Measurements from ENCODE around the gene FSIP1. TPM values are rescaled to one million over a fixed set of nuclear protein-coding genes. Genes with fewer than 3 reads are reported as not detected.
A peak's percentile ranks its signal among the peaks of the same experiment; 100 is the strongest.

The FSIP1 gene
- total and polyA plus RNA-seq, 3 experiments from 2014 or later = 0.38 to 1.3 (median 0.63) TPM

- H3K4me1 ChIP-seq (ENCODE audit: insufficient read depth, low read length) = no peaks in the 10 kb centered on the region
- H3K36me3 ChIP-seq (ENCODE audit: insufficient read depth, low read length) = no peaks in the 10 kb centered on the region
- no peak overlapping the region for H3K27ac Mint-ChIP-seq
- H3K4me3 Mint-ChIP-seq = no peak overlapping the region
- H3K27ac ChIP-seq (ENCODE audit: low read depth, low read length) = no peak overlapping the region
- DNase-seq = no peak
- no peaks in the 10 kb centered on the region for H3K36me3 Mint-ChIP-seq
- ChIA-PET POLR2A (no interaction called here), CTCF (interaction anchor here (0.9 kb wide), 1 partner anchor 16 kb away, joined by 3 read pairs; no protein-coding TSS in a partner anchor)
- H3K4me3 ChIP-seq (ENCODE audit: low read length) = no peak overlapping the region
- no peaks in the 10 kb centered on the region for H3K27me3 ChIP-seq (ENCODE audit: insufficient read depth, low read length, poor library complexity, severe bottlenecking)
- no peaks in the 10 kb centered on the region for H3K9me3 ChIP-seq (ENCODE audit: low read length)
- H3K27me3 Mint-ChIP-seq = peaks cover 4 to 13% of the 10 kb centered on the region in 2 donors
- H3K4me1 Mint-ChIP-seq = no peaks in the 10 kb centered on the region
- no peaks in the 10 kb centered on the region for H3K9me3 Mint-ChIP-seq
Measured at GRCh38 chr15:39741258-39741657, 41.4 kb downstream of the FSIP1 start.

DNA sequence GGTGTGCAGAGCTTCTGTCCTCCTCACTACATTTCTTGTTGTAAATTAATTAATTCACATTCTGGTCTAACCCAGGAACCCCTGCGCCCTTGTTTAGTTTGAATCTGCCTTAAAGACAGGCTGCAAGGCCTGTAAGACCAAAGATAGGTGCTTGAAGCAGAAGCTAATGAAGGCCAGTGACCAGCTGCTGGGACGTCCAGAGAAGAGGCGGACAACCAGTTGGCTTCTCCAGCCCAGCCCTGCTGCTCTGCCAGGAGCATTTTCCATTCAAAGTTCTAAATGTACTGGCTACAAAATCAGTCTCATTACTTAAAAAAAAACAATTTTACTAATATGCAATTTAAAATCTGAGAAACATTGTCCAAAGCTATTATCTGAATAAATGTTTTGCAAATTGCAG, 43.6 kb downstream of the FSIP1 start:
- Histone ChIP-seq H3K27me3 (ENCODE audit: insufficient read depth, low read length, poor library complexity, severe bottlenecking) (no peaks in the 10 kb centered on the region), H3K4me1 (ENCODE audit: insufficient read depth, low read length) (no peaks in the 10 kb centered on the region), H3K27ac (ENCODE audit: low read depth, low read length) (no peak overlapping the region), H3K4me3 (ENCODE audit: low read length) (no peak overlapping the region), H3K9me3 (ENCODE audit: low read length) (no peaks in the 10 kb centered on the region), H3K36me3 (ENCODE audit: insufficient read depth, low read length) (no peaks in the 10 kb centered on the region)
- ChIA-PET POLR2A (no interaction called here), CTCF (interaction anchor here (1.0 kb wide), 1 partner anchor 159 kb away, joined by 3 read pairs; no protein-coding TSS in a partner anchor)
- Mint-ChIP-seq H3K27me3 (peaks cover 0 to 3% of the 10 kb centered on the region in 2 donors), H3K36me3 (no peaks in the 10 kb centered on the region), H3K4me1 (no peaks in the 10 kb centered on the region), H3K9me3 (no peaks in the 10 kb centered on the region), H3K4me3 (no peak overlapping the region), H3K27ac (peak overlapping the region in 1 of 8 donors; percentile 22)
- no peak for DNase-seq

- H3K4me1 Mint-ChIP-seq = no peaks in the 10 kb centered on the region
Measured at GRCh38 chr15:39737196-39737550, 45.5 kb downstream of the FSIP1 start.

DNA sequence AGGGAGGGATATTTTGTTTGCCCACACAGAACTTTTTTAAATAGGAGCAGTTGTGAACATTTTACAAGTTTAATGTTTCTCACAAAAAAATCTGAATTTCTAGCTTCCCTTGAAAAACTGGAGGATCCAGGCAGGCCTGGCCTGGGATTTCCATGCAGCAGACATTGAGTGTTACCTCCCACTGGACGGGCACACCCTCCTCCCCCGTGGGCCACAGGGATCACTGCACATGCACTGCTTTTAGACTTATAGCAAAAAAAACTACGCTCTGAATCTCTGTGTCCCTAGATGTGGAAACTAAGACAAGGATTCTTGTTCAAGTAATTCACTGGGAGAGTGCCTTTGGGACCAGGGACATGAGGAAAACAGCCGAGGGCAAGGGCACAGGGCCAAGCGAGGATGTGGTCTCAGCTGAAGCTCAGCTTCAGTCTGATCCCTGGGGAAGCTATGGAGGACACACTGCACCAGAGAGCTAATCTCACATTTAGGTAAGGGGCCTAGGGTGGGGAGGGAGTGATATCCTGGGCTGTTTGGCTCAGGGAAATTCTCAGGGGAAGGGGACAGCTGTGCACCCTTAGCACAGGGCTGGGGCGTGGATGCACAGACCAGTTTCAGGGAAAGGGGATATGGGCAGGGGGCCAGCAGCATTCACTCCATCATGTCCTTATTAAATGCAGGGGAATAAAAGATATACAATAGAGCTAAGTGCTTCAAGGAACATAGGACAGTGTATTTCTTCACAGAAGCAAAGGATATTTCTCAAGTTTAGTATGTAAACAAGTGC, 46.0 kb downstream of the FSIP1 start:
- Mint-ChIP-seq H3K27ac (no peak overlapping the region), H3K4me1 (no peaks in the 10 kb centered on the region), H3K36me3 (peaks cover 0 to 1% (median 0%) of the 10 kb centered on the region in 3 donors), H3K4me3 (no peak overlapping the region), H3K9me3 (no peaks in the 10 kb centered on the region), H3K27me3 (peaks cover 0 to 2% of the 10 kb centered on the region in 2 donors)
- no peaks in the 10 kb centered on the region for H3K36me3 ChIP-seq (ENCODE audit: insufficient read depth, low read length)
- no peaks in the 10 kb centered on the region for H3K27me3 ChIP-seq (ENCODE audit: insufficient read depth, low read length, poor library complexity, severe bottlenecking)
- H3K4me3 ChIP-seq (ENCODE audit: low read length) = no peak overlapping the region
- DNase-seq = no peak
- H3K27ac ChIP-seq (ENCODE audit: low read depth, low read length) = no peak overlapping the region
- no peaks in the 10 kb centered on the region for H3K4me1 ChIP-seq (ENCODE audit: insufficient read depth, low read length)
- CTCF ChIA-PET = interaction anchor here (1.0 to 1.2 kb wide), 3 partner anchors 11 to 112 kb away, joined by 3 read pairs; no protein-coding TSS in a partner anchor
- H3K9me3 ChIP-seq (ENCODE audit: low read length) = no peaks in the 10 kb centered on the region
- POLR2A ChIA-PET = interaction anchor here (0.5 kb wide), 1 partner anchor 49 kb away, joined by 7 read pairs; no protein-coding TSS in a partner anchor

More at GRCh38 chr15:39737196-39737550, 45.5 kb downstream of the FSIP1 start:
- Histone ChIP-seq H3K27ac (ENCODE audit: low read depth, low read length) (no peak overlapping the region), H3K4me1 (ENCODE audit: insufficient read depth, low read length) (no peaks in the 10 kb centered on the region), H3K9me3 (ENCODE audit: low read length) (no peaks in the 10 kb centered on the region), H3K27me3 (ENCODE audit: insufficient read depth, low read length, poor library complexity, severe bottlenecking) (no peaks in the 10 kb centered on the region), H3K36me3 (ENCODE audit: insufficient read depth, low read length) (no peaks in the 10 kb centered on the region), H3K4me3 (ENCODE audit: low read length) (no peak overlapping the region)
- H3K9me3 Mint-ChIP-seq = no peaks in the 10 kb centered on the region
- H3K27ac Mint-ChIP-seq = no peak overlapping the region
- H3K27me3 Mint-ChIP-seq = peaks cover 0 to 2% of the 10 kb centered on the region in 2 donors
- H3K36me3 Mint-ChIP-seq = no peaks in the 10 kb centered on the region
- POLR2A ChIA-PET = no interaction called here
- CTCF ChIA-PET = interaction anchor here (1.2 kb wide), 1 partner anchor 20 kb away, joined by 3 read pairs; no protein-coding TSS in a partner anchor
- no peak overlapping the region for H3K4me3 Mint-ChIP-seq
- DNase-seq = no peak

- ChIA-PET CTCF (interaction anchor here (1.0 to 1.1 kb wide), 3 partner anchors 9 to 142 kb away, joined by 3 read pairs; no protein-coding TSS in a partner anchor), POLR2A (no interaction called here)
- Mint-ChIP-seq H3K27me3 (peaks cover 0 to 2% of the 10 kb centered on the region in 2 donors), H3K4me1 (no peaks in the 10 kb centered on the region), H3K4me3 (no peak overlapping the region), H3K27ac (no peak overlapping the region), H3K36me3 (peaks cover 0 to 4% (median 0%) of the 10 kb centered on the region in 3 donors), H3K9me3 (no peaks in the 10 kb centered on the region)
- DNase-seq = no peak
- H3K4me1 ChIP-seq (ENCODE audit: insufficient read depth, low read length) = no peaks in the 10 kb centered on the region
- no peaks in the 10 kb centered on the region for H3K27me3 ChIP-seq (ENCODE audit: insufficient read depth, low read length, poor library complexity, severe bottlenecking)
- no peak overlapping the region for H3K27ac ChIP-seq (ENCODE audit: low read depth, low read length)
- no peak overlapping the region for H3K4me3 ChIP-seq (ENCODE audit: low read length)
- H3K36me3 ChIP-seq (ENCODE audit: insufficient read depth, low read length) = no peaks in the 10 kb centered on the region
- no peaks in the 10 kb centered on the region for H3K9me3 ChIP-seq (ENCODE audit: low read length)
Measured at GRCh38 chr15:39735120-39735717, 47.4 kb downstream of the FSIP1 start.

DNA sequence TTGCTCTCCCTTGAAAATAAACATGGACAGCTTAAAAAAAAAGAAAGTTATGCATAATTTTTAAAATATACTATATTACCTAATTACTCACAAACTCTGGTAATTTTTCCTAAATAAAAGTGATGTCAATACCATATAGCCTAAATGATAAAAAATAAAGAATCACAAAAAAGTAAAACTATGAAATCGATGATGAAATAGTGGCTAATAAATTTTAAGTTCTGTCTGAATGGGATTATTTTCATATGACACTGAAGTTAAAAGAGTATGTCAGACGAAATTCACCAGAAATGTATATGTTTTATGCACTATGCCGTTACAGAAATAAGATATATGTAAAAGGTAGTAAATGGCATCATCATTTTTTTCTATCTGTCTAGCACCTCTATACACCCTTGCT, 51.4 kb downstream of the FSIP1 start:
- Histone ChIP-seq H3K27ac (ENCODE audit: low read depth, low read length) (no peak overlapping the region), H3K4me1 (ENCODE audit: insufficient read depth, low read length) (no peaks in the 10 kb centered on the region), H3K4me3 (ENCODE audit: low read length) (no peak overlapping the region), H3K9me3 (ENCODE audit: low read length) (no peaks in the 10 kb centered on the region), H3K27me3 (ENCODE audit: insufficient read depth, low read length, poor library complexity, severe bottlenecking) (no peaks in the 10 kb centered on the region), H3K36me3 (ENCODE audit: insufficient read depth, low read length) (no peaks in the 10 kb centered on the region)
- no peak overlapping the region for H3K4me3 Mint-ChIP-seq
- ChIA-PET POLR2A (interaction anchor here (0.7 kb wide), 1 partner anchor 110 kb away, joined by 3 read pairs; no protein-coding TSS in a partner anchor), CTCF (no interaction called here)
- H3K36me3 Mint-ChIP-seq = peaks cover 0 to 10% (median 5%) of the 10 kb centered on the region in 3 donors
- no peak for DNase-seq
- peaks cover 0 to 4% (median 0%) of the 10 kb centered on the region in 5 donors for H3K9me3 Mint-ChIP-seq
- peaks cover 0 to 9% of the 10 kb centered on the region in 2 donors for H3K27me3 Mint-ChIP-seq
- H3K4me1 Mint-ChIP-seq = no peaks in the 10 kb centered on the region
- H3K27ac Mint-ChIP-seq = no peak overlapping the region

GRCh38 chr15:39730552-39730951, 52.1 kb downstream of the FSIP1 start:
- H3K9me3 Mint-ChIP-seq = peaks cover 0 to 4% (median 0%) of the 10 kb centered on the region in 5 donors
- H3K4me3 Mint-ChIP-seq = no peak overlapping the region
- no peaks in the 10 kb centered on the region for H3K27me3 ChIP-seq (ENCODE audit: insufficient read depth, low read length, poor library complexity, severe bottlenecking)
- ChIA-PET CTCF (no interaction called here), POLR2A (interaction anchor here (0.7 kb wide), 1 partner anchor 110 kb away, joined by 3 read pairs; no protein-coding TSS in a partner anchor)
- H3K36me3 Mint-ChIP-seq = peaks cover 0 to 10% (median 5%) of the 10 kb centered on the region in 3 donors
- no peaks in the 10 kb centered on the region for H3K4me1 Mint-ChIP-seq
- H3K27ac ChIP-seq (ENCODE audit: low read depth, low read length) = no peak overlapping the region
- no peaks in the 10 kb centered on the region for H3K9me3 ChIP-seq (ENCODE audit: low read length)
- H3K27me3 Mint-ChIP-seq = peaks cover 0 to 9% of the 10 kb centered on the region in 2 donors
- no peak overlapping the region for H3K27ac Mint-ChIP-seq
- H3K4me1 ChIP-seq (ENCODE audit: insufficient read depth, low read length) = no peaks in the 10 kb centered on the region
- no peak overlapping the region for H3K4me3 ChIP-seq (ENCODE audit: low read length)
- H3K36me3 ChIP-seq (ENCODE audit: insufficient read depth, low read length) = no peaks in the 10 kb centered on the region
- no peak for DNase-seq

GRCh38 chr15:39729500-39729899, 53.1 kb downstream of the FSIP1 start:
- Mint-ChIP-seq H3K36me3 (peaks cover 0 to 10% (median 5%) of the 10 kb centered on the region in 3 donors), H3K4me3 (peak overlapping the region in 1 of 7 donors; percentile 54), H3K27me3 (peaks cover 0 to 9% of the 10 kb centered on the region in 2 donors), H3K9me3 (peaks cover 0 to 4% (median 0%) of the 10 kb centered on the region in 5 donors), H3K27ac (peak overlapping the region in 1 of 8 donors; percentile 46), H3K4me1 (no peaks in the 10 kb centered on the region)
- ChIA-PET POLR2A (no interaction called here), CTCF (no interaction called here)
- no peak overlapping the region for H3K4me3 ChIP-seq (ENCODE audit: low read length)
- no peaks in the 10 kb centered on the region for H3K9me3 ChIP-seq (ENCODE audit: low read length)
- no peaks in the 10 kb centered on the region for H3K4me1 ChIP-seq (ENCODE audit: insufficient read depth, low read length)
- no peaks in the 10 kb centered on the region for H3K27me3 ChIP-seq (ENCODE audit: insufficient read depth, low read length, poor library complexity, severe bottlenecking)
- no peak for DNase-seq
- H3K27ac ChIP-seq (ENCODE audit: low read depth, low read length) = no peak overlapping the region
- H3K36me3 ChIP-seq (ENCODE audit: insufficient read depth, low read length) = no peaks in the 10 kb centered on the region

Data from CD8-positive, alpha-beta memory T cell (primary cell).